Left lung (tissue), 10 donors: ENCODE results near the gene DHX9. TPM values are rescaled to one million over a fixed set of nuclear protein-coding genes. Genes with fewer than 3 reads are reported as not detected.

Experiments used
- ATAC-seq: fragments of 200-7000 bp; cut with Tn5 transposase; one replicate; pipeline ENCODE4 v1.9.1; 2020; ENCODE audit warnings: moderate library complexity
- DNase-seq, 4 donors: peaks; one replicate each; pipeline ENCODE4 v3.0.0-alpha.2; 2013 to 2020
- H3K27ac ChIP-seq, 2 donors: fragments of 200-600 bp; sonication (generic) in 1 of 2; one replicate each; pipeline versions ENCODE4 v1.5.0 to v1.8.0; 2020 to 2021
- H3K27me3 ChIP-seq, 2 donors: fragments of 200-600 bp; sonication (generic) in 1 of 2; one replicate each; pipeline versions ENCODE4 v1.5.0 to v1.8.0; 2020 to 2021
- H3K36me3 ChIP-seq, 2 donors: fragments of 200-600 bp; sonication (generic) in 1 of 2; one replicate each; pipeline versions ENCODE4 v1.5.0 to v1.8.0; 2020 to 2021
- H3K4me1 ChIP-seq, 2 donors: fragments of 200-600 bp; one replicate each; pipeline ENCODE4 v1.8.0; 2021
- H3K4me3 ChIP-seq, 2 donors: fragments of 200-600 bp; sonication (generic) in 1 of 2; one replicate each; pipeline versions ENCODE4 v1.5.0 to v1.8.0; 2020 to 2021; ENCODE audit warnings: mild to moderate bottlenecking in 1 of 2
- H3K9me3 ChIP-seq, 2 donors: fragments of 200-600 bp; sonication (generic) in 1 of 2; one replicate each; pipeline versions ENCODE4 v1.5.0 to v1.8.0; 2020 to 2021
- CTCF ChIP-seq, 2 donors: fragments of 200-600 bp; sonication (generic) in 1 of 2; IDR thresholded peaks; one replicate each; pipeline versions ENCODE4 v1.5.0 to v1.8.0; 2021; ENCODE audit warnings: antibody characterized with exemption in 2 of 2
- intact Hi-C, 2 donors: fragments of 100-400 bp; cut with DNase I; formaldehyde crosslinking; loops; one replicate each; pipeline versions ENCODE4 v1.11.2 to v1.14.2; 2022
- polyA plus RNA-seq, 6 donors: library from polyadenylated mRNA; unstranded; fragments of 120-200 nt; gene quantifications; one replicate each; pipeline ENCODE4 v1.2.1, GENCODE V29; 2013; ENCODE audit not compliant: insufficient read length in 6 of 6
- total RNA-seq, 2 donors: library from RNA; stranded (reverse); fragmentation: NEBNext Ultra II Directional; extraction: Animal tissue kit (Norgen Biotek cat#: 25700); gene quantifications; one replicate each; pipeline ENCODE4 v1.2.1, GENCODE V29; 2021
- donor health status: DM: no; HTN: yes; CAD: no.
- donor health status: DM: no; HTN: no; CAD: no.

DHX9 gene
- total and polyA plus RNA-seq, 8 donors = 109 to 269 (median 242) TPM

- H3K36me3 ChIP-seq = peaks cover 13 to 100% of the 10 kb centered on the region in 2 donors
- H3K4me3 ChIP-seq = no peak overlapping the region
- intact Hi-C loops = no loop called here
- no peaks in the 10 kb centered on the region for H3K4me1 ChIP-seq
- TF ChIP-seq CTCF (IDR thresholded peaks at IDR 0.05) = no peak
- no peak for ATAC-seq
- no peaks in the 10 kb centered on the region for H3K27me3 ChIP-seq
- H3K9me3 ChIP-seq = no peaks in the 10 kb centered on the region
- no peak for DNase-seq
- no peak overlapping the region for H3K27ac ChIP-seq
These were observed 16.8 kb downstream of the DHX9 start for GRCh38 chr1:182855911-182856310.

GRCh38 chr1:182857212-182857611 lies 18.1 kb downstream of the DHX9 start:
- no peak overlapping the region for H3K4me3 ChIP-seq
- H3K27ac ChIP-seq = no peak overlapping the region
- TF ChIP-seq CTCF (IDR thresholded peaks at IDR 0.05) = no peak
- intact Hi-C loops = no loop called here
- DNase-seq (no peak), ATAC-seq (no peak)
- peaks cover 13 to 100% of the 10 kb centered on the region in 2 donors for H3K36me3 ChIP-seq
- no peaks in the 10 kb centered on the region for H3K4me1 ChIP-seq
- no peaks in the 10 kb centered on the region for H3K9me3 ChIP-seq
- H3K27me3 ChIP-seq = no peaks in the 10 kb centered on the region

- Histone ChIP-seq H3K27ac (no peak overlapping the region), H3K4me3 (no peak overlapping the region), H3K27me3 (no peaks in the 10 kb centered on the region), H3K36me3 (peaks cover 13 to 100% of the 10 kb centered on the region in 2 donors), H3K4me1 (no peaks in the 10 kb centered on the region), H3K9me3 (no peaks in the 10 kb centered on the region)
- intact Hi-C loops = no loop called here
- ATAC-seq = peak; percentile 97
- DNase-seq = peak in 1 of 4 donors; percentile 27
- no peak for TF ChIP-seq CTCF (IDR thresholded peaks at IDR 0.05)
These were observed 21.5 kb downstream of the DHX9 start for GRCh38 chr1:182860658-182861057.

- DNase-seq (no peak), ATAC-seq (no peak)
- Histone ChIP-seq H3K4me1 (no peaks in the 10 kb centered on the region), H3K4me3 (no peak overlapping the region), H3K27me3 (no peaks in the 10 kb centered on the region), H3K9me3 (no peaks in the 10 kb centered on the region), H3K27ac (no peak overlapping the region), H3K36me3 (peaks cover 13 to 100% of the 10 kb centered on the region in 2 donors)
- intact Hi-C loops = no loop called here
- no peak for TF ChIP-seq CTCF (IDR thresholded peaks at IDR 0.05)
These were observed 22.8 kb downstream of the DHX9 start for GRCh38 chr1:182861994-182862393.

GRCh38 chr1:182862827-182863226 lies 23.7 kb downstream of the DHX9 start:
- Histone ChIP-seq H3K27ac (no peak overlapping the region), H3K27me3 (no peaks in the 10 kb centered on the region), H3K9me3 (no peaks in the 10 kb centered on the region), H3K4me3 (no peak overlapping the region), H3K4me1 (no peaks in the 10 kb centered on the region), H3K36me3 (peaks cover 13 to 100% of the 10 kb centered on the region in 2 donors)
- no peak for ATAC-seq
- TF ChIP-seq CTCF (IDR thresholded peaks at IDR 0.05) = no peak
- DNase-seq = no peak
- intact Hi-C loops = no loop called here
